Measurements from ENCODE around the gene HMMR.
"Not testable (repeated sequence)": the region's sequence is repeated elsewhere in the genome, so short reads cannot be mapped to it uniquely, and the experiment has no call there.

The HMMR gene

GRCh38 chr5:163506095-163506457, 45.6 kb downstream of the HMMR start:
- no peak for DNase-seq

DNA sequence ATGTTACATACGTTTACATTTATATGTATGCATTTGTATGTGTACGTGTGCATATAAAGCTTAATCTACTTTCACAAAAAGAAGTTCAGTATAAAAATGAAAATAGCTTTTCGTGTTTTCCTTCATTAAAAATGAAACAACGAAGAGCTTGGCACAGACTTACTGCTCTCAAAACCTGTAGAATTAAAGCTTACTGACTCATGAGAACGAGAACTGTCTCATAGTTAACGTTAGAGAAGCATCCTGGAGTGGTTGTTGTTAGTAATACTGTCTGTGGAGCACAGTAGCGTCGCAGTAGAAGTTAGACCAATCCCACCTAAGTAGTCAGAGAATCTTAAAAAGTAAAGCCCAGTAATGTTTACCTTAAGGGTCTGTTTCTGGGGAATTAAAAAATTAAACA, 46.3 kb downstream of the HMMR start:
- no peak for DNase-seq

- no peak for DNase-seq
Measured at GRCh38 chr5:163508753-163509152, 48.3 kb downstream of the HMMR start.

DNA sequence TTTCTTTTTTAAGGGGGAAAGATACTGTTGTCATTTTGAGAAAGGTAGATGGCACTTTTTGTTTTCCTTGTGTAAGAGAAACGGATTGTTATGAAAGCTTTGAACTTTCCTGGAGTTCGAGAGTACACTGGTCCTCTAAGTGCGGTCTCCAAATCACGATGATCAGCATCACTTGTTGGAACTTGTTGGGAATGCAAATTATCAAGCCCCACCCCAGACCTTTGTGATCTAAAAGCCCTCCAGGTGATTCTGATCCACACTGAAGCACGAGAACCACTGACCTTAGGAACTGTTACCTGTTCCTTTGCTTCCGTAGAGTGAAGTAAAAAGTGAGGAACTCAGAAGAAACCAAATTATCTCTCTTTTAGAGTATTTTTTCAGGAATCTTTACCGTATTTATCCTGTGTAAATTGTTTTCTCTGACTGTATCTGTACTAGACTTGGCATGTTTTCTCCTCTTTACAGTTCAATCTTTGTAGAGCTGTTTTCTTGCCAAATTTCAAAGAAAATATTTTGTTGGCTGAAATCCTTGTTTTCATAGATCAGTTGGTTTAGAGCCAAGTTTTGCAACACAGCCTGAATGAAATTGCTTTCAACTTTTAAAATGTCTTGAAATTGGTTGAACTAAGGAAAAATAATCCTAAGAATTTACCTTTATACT, 49.0 kb downstream of the HMMR start:
- no peak for DNase-seq

- DNase-seq, result peak in 2 of 56 donors; percentile 9 to 18
Measured at GRCh38 chr5:163512526-163512925, 52.1 kb downstream of the HMMR start.

DNA sequence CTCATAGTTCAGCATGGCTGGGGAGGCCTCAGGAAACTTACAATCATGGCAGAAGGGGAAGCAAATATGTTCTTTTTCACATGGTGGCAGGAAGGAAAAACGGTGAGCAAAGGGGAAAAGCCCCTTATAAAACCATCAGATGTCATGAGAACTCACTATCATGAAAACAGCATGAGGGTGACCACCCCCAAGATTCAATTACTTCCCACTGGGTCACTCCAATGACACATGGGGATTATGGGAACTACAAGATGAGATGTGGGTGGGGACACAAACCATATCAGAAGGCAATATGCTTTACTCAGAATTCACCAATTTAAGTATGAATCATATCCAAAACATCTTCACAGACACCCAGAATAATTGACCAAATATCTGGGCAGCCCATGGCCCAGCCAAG, 64.7 kb downstream of the HMMR start:
- no peak for DNase-seq

- DNase-seq, result no peak
Measured at GRCh38 chr5:163529698-163530097, 69.3 kb downstream of the HMMR start.

DNA sequence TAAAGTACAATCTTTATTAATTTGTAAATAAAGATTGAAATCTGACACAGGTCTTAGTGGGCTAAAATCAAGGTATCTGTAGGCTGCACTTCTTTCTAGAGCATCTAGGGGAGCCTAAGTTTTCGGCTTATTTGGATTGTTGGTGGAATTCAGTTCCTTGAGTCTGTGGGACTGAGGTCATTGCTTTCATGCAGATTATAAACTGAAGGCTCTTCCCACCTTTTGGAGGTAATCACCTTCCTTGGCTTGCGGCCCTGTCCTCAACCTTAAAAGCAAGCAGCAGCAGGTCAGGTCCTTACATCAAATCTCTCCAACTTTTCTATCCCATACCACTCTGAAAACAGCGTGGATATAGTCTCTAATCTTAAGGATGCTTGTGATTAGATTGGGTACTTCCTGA, 70.8 kb downstream of the HMMR start:
- DNase-seq, result no peak

GRCh38 chr5:163532171-163533084, 72.0 kb downstream of the HMMR start:
- no peak for DNase-seq

DNA sequence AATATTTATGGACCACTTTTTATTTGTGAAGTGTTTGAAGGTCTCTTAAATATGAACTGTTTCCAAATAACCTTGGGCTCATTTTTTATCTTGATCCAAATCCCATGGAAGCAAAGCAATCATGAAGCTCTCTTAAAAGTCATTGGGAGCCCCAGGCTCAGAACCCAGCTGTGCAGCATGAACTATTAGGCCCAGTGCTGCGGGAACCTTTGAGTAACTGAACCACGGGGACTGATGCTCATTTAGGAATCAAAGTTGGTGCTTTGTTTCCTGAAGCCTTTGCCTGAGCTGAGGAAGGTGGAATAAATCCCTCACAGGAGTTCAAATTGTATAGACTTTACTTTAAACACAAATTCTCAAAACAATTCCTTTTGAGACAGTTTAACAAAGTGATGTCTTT, 72.8 kb downstream of the HMMR start:
- no peak for DNase-seq

GRCh38 chr5:163534492-163535094, 74.2 kb downstream of the HMMR start:
- no peak for DNase-seq

- no peak for DNase-seq
Measured at GRCh38 chr5:163535290-163535689, 74.9 kb downstream of the HMMR start.

DNA sequence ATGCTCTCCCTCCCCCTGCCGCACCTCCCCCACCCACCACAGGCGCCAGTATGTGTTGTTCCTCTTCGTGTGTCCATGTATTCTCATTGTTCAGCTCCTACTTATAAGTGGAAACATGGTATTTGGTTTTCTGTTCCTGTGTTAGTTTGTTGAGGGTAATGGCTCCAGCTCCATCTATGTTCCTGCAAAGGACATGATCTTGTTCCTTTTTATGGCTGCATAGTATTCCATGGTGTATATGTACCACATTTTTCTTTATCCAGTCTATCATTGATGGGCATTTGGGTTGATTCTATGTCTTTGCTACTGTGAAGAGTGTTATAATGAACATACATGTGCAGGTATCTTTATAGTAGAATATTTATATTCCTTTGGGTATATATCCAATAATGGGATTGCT, 76.0 kb downstream of the HMMR start:
- not testable (repeated sequence) for DNase-seq

- DNase-seq, result no peak
Measured at GRCh38 chr5:163540696-163541095, 80.3 kb downstream of the HMMR start.
